NCI-H69 (cell line): ENCODE measurements around the gene SRSF5.

Source experiments
- DNase-seq: peaks from one replicate; lab custom pipeline; 2025; lab: John Stamatoyannopoulos, UW

Gene SRSF5

DNA sequence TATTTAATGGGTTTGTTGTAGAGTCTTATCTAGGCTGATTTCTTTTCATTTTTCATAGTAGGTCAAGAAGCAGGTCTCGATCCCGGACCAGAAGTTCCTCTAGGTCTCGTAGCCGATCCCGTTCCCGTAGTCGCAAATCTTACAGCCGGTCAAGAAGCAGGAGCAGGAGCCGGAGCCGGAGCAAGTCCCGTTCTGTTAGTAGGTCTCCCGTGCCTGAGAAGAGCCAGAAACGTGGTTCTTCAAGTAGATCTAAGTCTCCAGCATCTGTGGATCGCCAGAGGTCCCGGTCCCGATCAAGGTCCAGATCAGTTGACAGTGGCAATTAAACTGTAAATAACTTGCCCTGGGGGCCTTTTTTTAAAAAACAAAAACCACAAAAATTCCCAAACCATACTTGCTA lies 4.2 kb downstream of the SRSF5 start:
- DNase-seq, result no peak

DNA sequence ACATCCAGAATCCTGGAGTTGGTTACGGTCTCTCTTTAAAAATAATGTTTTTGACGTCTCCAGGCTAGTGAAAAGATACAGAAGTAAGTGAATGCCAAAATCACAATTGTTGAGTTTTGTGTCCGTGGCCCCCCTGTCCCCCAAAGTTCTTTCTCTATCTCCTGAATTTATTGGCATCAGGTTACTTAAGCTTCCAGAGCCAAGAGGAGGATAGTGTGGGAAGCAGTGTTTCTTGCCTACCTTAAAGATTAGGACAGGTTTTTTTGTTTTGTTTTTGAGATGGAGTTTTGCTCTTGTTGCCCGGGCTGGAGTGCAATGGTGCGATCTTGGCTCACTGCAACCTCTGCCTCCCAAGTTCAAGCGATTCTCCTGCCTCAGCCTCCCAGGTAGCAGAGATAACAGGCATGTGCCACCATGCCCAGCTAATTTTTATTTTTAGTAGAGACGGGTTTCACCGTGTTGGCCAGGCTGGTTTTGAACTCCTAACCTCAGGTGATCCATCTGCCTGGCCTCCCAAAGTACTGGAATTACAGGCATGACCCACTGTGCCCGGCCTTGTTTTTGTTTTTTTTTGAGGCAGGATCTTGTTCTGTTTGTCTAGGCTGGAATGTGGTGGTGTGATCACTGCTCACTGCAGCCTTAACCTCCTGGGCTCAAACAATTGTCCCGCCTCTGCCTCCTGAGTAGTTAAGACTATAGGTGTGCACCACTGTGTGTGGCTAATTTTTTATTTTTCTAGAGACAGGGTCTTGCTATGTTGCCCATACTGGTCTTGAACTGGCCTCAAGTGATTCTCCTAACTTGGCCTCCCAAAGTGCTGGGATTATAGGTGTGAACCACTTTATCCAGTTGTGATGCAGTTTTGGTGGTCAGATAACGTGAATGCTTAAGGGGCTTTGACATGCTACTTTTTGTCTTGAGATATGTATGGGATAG lies 5.4 kb downstream of the SRSF5 start:
- no peak for DNase-seq

DNA sequence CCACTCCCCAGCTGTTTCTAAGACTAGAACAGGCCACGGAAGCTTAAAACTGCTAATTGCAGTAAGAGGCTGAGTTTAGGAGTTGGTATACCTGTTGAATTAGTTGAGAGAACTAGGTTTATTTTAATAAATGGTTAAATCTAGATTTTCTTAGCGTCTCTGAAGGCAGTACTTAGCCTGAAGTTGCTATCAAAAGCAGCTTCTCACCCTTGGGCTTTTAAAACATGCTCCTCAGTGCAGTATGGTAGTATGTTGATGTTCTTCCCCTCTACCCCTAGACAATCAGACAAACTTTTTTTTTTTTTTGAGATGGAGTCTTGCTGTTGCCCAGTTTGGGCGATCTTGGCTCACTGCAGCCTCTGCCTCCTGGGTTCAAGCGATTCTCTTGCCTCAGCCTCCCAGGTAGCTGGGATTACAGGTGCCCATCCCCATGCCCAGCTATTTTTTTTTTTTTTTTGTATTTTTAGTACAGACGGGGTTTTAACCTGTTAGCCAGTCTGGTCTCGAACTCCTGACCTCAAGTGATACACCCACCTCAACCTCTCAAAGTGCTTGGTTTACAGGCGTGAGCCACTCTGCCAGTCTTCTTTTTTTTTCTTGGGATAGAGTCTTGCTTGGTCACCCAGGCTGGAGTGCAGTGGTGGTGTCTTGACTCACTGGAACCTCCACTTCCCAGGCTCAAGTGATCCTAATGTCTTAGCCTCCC lies 6.8 kb downstream of the SRSF5 start:
- no peak for DNase-seq

DNA sequence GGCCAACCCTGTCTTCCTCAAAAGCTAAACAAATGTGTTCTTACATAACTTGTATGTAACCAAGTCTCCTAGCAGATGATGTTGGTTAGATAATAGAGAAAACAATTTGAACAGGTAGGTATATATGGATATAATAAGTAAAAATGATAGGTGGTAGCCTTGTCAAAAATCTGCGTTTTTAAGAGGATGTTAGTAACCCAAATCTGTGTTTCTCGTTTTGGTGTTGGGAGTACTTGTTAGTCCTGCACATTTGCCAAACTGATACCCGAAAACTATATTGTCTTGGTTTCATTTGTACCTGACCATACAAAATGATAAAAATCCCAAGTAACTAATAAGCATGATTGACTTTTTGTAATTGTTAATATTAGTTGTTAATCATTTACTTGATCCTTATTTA lies 8.1 kb downstream of the SRSF5 start:
- no peak for DNase-seq

DNA sequence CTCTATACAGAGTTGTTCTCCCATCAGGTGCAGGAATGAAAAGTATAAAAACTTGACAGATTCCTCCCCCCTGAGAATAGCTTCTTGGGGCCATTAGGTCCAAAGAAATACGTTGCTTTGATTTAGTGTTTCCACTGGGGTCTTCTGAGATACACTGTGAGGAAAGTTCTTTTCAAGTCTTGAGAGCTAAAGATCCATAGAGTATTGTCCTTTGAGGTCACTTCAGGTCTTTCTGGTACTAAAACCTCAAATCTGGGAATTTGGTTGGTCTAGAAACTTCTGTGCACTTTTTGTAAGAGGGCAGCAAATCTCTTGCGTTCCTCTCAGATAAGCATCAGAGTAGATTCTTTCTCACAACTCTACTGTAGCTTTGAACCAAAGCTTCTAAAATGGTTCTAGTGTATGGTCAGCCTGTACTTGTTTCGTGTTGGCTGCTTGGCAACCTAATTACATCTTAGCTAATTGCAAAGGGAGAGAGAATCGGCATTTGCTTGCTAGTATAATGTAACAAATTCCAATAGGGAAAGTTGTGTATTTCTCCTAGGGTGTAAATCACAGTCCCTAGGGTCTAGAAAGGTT lies 10.0 kb downstream of the SRSF5 start:
- no peak for DNase-seq

DNA sequence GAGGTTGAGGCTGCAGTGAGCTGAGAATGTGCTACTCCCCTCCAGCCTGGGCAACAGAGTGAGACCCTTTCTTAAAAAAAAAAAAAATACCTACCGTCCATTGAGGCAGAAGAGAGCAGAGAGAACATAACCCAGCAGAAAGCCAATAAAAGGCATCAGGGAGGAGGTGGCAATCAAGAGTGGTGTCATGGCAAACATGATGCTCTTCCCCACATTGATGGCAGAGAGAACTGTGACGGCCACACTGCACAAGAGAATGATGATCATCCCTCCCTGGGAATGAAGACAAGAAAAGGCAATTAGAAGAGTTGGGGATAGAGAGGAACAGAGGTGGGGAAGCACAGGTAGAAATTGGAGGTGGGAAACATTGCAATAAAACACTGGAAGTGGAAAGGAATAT lies 12.1 kb downstream of the SRSF5 start:
- no peak for DNase-seq

DNA sequence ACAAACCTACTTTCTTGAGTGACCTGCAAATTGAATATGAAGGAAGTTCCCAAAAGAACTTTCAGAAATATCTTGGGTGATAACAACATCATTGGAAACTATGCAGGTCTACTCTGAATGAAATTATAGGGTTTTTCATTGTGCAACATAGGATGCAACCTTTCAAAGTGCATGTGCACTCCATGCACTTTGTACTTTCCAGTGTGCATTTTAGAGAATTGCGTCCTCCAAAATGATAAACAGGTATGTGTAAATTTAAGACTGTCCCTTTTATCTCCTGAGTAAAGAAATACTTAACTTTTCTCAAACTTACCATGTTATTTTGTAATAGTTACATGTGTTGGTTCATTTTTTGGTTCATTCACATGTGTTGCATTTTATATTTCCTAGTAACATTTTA lies 13.2 kb downstream of the SRSF5 start:
- DNase-seq, result no peak

DNA sequence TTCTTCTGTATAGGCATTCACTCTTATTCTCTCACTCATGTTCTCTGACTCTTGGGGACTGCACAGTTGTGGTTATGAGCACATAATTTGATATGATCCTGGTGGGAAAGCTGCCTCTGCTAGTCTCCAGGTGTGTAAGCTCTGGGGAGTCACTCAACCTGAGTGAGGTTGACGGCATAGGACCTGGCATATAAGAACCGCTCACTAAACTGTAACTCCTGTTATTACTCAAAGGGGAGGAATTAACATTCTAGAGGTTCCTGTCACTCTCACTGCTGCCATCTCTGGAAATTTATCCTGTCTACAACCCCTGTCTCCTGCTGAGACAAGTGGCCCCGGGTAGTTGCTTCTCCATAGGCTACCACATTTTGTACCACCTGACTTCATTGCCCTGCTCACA lies 14.0 kb downstream of the SRSF5 start:
- DNase-seq, result no peak

DNA sequence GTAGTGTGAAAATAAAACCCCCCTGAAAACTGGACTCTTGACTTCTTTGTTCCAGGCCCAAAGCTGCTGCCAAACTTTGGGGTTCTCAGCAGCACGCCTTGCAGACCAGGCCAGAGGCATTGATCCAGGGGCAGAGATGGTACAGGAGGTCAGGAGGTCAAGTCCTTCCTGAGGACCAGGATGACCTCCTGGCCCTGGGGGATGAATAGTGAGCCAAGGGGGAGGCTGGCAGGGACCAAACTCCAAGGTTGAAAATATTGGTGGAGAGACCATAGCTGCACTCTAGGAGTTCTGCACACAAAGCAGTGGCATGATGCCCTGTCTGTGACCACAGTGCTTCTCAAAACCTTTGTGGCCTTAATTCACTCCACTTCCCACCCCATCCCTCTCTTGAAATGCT lies 18.0 kb downstream of the SRSF5 start:
- DNase-seq, result no peak

DNA sequence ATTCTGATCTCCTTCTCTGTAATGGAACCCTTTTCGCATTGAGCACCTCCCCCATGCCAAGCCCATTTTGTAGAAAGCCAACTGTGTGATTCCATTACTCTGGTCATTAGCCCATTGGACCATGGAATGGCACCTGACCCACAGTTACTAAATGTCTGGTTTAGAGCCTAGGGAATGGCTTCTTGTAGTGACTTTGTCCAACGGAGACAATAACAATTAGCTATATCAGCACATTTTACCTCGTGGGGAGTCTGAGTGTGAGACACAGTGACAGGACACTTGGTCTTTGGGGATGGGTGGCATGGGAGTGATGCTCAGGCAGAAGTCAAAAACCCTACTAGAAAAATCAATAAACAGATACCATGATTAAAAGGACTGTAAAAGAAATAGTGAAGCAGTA lies 19.7 kb downstream of the SRSF5 start:
- no peak for DNase-seq

DNA sequence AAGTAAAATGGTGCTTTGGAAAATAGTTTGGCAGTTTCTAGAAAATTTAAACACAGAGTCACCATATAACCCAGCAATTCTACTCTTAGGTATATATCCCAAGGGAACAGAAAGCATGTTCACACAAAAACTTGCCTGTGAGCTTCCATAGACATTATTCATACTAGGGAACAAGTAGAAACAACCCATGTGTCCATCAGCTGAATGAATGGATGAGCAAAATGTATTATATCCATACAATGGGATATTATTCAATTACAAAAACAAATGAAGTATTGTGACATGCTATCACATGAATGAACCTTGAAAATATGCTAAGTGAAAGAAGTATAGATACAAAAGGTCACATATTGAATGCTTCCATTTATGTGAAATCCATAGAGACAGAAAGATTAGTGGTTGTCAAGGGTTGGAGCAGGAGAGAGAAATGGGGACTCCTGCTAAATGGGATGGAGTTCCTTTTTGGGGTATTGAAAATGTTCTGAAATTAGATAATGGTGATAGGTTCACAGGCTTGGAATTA lies 22.2 kb downstream of the SRSF5 start:
- no peak for DNase-seq

DNA sequence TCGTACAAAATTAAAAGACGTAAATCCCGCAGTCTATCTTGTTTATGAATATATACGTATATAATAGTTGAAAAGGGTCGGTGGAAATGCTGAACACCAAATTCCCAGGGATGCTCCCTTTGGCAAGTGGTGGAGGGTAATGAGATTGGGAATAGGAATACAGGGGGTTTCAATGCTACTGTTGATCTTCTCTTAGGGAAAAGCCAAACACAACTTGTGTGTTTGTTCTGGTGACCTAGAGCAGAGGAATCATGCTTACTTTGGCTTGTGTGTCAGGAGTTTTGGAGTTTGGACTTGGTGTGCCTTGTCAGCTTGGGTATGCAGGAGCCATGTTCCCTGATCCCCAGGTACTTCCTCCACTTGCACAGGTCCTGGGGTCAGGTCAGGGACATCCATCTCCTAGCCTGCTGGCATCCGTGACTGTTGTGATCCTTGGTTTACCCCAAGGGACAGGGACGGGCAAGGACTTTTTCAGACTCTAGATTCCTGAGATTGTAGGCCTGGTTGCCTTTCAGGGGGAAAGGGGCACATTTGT lies 26.0 kb downstream of the SRSF5 start:
- DNase-seq, result no peak

DNA sequence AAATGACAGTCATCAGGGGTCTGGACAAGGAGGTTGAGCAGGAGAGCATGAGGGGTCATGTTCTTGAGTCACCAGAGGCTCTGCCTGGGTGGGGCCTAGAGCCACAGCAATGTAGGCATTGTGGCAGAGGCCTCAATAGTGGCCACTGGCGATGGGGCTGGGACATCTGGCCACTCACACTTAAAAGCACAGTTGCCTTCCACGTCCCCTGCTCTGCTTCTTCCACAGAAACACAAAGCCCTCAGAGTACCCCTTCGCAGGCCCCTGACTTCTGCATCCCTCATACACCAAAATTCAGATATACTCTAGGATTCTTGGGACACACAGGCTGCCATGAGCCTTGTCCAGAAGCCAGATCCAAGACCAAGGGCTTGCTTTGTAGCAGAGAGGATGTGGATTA lies 27.8 kb downstream of the SRSF5 start:
- DNase-seq, result no peak

DNA sequence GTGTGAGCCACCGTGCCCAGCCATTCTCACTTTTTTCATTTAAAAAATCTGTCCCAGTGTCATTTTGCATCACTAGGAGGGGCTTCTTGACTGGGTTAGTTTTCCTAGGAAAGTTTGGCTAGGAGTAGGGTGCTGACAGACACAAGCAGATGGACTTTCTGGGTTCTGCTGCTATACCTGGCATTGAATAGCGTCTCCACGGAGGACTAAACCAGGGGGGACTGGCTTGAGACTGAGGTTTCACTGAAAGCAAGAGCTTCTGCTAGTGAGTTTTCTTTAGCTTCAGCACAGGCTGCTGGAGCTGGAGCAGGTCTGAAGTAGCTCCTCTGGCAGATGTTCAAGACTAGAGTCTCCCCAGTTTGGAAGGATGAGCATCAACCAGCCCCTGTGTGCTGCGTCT lies 28.7 kb downstream of the SRSF5 start:
- DNase-seq, result no peak

DNA sequence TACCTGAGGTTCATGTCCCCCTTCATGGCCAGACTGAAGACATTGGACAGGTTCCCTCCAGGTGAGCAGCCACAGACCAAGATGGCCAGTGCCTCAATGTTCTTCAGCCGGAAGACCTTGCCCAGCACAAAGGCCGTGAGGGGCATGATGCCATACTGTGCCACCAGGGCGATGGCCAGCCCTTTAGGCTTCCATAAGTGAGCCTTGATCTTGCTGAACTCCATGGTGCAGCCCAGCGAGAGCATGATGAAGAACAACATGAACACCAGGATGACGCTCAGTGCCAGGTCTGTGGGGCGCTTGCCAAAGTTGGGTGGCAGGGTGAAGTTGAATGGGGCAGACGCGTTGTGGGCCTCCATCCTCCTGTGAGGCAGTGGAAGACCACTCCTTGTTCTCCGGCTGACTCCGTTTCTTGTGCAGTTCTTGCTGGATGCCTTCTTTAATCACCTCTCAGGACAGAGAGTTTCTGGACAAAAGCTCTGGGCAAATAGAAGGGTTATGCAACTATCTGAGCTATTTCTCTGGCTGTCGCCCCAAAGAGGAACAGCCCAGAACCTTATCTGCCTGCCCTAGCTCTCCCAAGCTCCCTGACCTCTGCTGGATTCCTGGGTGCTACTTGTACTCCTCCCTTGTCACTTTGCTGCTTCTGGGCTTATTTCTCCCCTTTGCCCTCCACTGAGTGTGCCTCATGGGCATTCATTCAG lies 30.0 kb downstream of the SRSF5 start, which contains the start of gene SLC10A1:
Gene SLC10A1, minus strand, starts transcription at position 445 of the 704 bp plus-strand sequence. Its CDS starts 86 bp downstream, at position 359.
- no peak for DNase-seq

DNA sequence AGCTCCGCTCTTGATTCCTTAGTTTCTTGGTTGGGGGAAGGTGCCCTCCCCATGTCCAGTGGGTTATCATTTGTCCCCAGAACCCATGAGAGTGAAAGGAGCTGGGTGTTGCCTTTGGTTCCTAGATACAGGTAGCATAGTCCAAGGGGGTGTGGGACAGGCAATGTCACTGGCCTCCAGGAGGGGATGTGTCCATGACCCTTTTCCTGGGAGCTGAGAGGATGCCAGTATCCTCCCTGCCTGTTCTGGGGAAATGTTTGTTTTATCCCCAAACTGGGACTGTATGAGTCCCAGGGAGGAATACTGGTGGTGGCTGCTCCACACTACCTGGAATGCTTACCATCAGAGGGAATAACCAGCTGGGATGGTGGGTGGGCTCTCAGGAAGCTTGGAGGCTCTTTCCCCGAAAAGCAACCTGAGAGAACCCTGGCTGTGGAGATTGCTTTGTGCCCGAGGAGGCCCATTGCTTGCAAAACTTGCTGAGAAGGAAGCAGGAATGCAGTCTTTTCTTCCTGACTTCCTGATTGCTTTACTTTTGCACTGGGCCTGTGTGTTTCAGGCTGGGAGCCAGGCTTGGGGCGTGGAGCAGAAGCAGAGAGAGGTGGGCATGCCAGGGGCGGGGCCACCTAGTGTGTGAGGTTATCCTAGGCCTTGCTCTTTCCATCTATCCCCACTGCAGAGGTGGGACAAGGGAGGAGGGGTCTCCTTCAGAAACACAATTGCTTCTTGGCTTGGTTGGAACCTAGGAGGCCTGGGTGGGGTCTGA lies 30.8 kb downstream of the SRSF5 start:
- DNase-seq, result no peak

DNA sequence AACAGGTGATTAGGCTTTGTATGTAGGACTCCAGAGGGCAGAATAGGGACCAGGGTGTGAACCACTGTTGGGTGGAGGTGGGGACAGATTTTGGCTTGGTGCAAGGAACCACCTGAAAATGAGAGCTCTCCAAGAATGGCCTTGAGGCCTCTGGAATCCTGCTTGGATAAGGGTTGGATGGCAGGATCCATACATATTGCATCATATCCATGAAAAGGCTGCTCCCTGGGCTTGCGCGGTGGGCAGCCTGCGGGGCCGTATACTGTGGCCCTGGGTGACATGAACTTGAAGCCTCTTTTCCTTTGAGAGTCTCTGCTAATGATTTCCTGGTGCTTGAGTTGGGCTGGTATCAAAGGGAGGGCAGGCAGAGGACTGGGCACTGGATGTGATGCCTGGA lies 31.4 kb downstream of the SRSF5 start:
- no peak for DNase-seq

DNA sequence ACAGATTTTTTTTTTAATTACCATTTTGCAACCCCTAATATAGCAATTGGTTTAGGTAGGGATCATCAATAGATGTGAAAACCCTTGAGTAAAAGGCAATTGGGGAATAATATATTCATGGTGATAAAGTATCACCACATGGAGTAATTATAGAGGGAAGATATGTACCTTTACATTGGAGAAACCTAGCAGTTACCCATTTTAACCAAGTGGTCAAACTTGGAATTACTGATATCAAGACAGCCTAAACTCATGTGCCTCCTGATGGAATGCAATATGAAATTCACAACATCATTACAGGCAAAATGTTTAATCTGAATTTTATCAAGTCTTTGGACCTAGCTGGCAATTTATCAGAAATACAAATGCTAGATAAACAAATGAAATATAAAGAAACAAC lies 36.8 kb downstream of the SRSF5 start:
- DNase-seq, result peak; percentile 34

DNA sequence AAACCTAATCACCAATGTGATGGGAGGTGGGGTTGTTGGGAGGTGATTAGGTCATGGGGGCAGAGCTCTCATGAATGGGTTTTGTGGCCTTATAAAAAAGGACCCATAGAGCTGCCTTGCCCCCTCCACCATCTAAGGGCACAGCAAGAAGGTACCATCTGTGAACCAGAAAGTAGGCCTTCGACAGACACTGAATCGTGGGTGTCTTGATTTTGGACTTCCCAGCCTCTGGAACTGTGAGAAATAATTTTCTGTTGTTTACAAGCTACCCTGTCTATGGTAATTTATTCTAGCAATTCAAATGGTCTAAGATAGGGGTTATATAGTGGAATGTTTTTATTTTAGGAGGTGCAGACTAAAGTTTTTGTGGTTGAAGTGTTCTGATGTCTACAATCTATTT lies 38.0 kb downstream of the SRSF5 start:
- no peak for DNase-seq

DNA sequence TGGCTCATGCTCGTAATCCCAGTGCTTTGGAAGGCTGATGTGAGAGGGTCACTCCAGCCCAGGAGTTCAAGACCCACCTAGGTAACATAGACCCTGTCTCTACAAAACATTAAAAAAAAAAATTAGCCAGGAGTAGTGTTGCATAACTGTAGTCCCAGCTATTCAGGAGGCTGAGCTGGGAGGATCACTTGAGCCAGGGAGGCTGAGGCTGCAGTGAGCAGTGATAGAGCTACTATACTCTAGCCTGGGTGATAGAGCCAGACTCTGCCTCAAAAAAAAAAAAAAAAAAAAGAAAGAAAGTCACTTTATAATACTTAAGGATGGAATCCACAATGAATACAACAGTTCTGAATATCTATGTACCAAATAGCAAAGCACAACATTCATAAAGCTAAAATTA lies 40.2 kb downstream of the SRSF5 start:
- DNase-seq, result no peak
